ENCODE results near the gene SP140L.
A peak's percentile ranks its signal among the peaks of the same experiment; 100 is the strongest.

SP140L gene

DNA sequence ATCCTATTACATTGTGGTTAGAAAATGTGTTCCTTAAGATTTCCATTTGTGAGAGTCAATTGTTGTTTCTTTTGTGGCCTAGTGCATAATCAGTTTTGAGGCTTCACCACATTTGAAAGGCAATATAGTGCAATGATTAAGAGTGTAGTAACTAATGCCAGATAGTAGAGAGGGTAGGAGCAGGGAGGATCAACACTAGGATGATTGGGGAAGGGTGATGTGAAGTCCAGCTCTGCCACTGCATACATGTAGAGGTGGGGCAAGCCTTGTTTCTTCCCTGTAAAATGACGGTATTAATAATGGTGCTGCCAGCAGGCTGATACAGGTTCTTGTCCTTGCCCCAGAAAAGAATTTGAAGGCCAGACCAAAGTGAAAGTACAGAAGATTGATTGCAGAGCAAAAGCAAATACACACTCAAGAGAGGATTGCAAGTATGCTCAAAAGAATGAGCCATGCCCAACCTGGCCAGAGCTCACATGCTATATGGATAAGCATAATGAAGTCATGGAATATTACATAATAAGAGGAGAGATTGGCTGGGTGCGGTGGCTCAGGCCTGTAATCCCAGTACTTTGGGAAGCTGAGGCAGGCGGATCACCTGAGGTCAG lies 97.0 kb downstream of the SP140L start:
- no peak for TF ChIP-seq CTCF (IDR thresholded peaks at IDR 0.05)
- Histone ChIP-seq H3K27me3 (no peaks in the 10 kb centered on the region), H3K4me3 (ENCODE audit: low read depth in 1 of 2, low read length in 1 of 2) (no peak overlapping the region), H3K9me3 (no peaks in the 10 kb centered on the region), H3K4me1 (ENCODE audit: control insufficient read depth in 1 of 2, insufficient read depth in 1 of 2, low read depth in 1 of 2, low read length in 1 of 2) (peaks cover 62 to 77% of the 10 kb centered on the region in 2 experiments), H3K36me3 (peaks cover 19% of the 10 kb centered on the region), H3K27ac (peak overlapping the region; percentile 62)

GRCh38 chr2:230425377-230425776 lies 98.4 kb downstream of the SP140L start:
- H3K36me3 ChIP-seq, result peaks cover 19% of the 10 kb centered on the region
- peak overlapping the region; percentile 40 for H3K27ac ChIP-seq
- H3K9me3 ChIP-seq, result no peaks in the 10 kb centered on the region
- TF ChIP-seq CTCF (IDR thresholded peaks at IDR 0.05), result no peak
- peaks cover 47 to 69% of the 10 kb centered on the region in 2 experiments for H3K4me1 ChIP-seq (ENCODE audit: control insufficient read depth in 1 of 2, insufficient read depth in 1 of 2, low read depth in 1 of 2, low read length in 1 of 2)
- no peaks in the 10 kb centered on the region for H3K27me3 ChIP-seq
- peak overlapping the region in 1 of 2 experiments; percentile 5 for H3K4me3 ChIP-seq (ENCODE audit: low read depth in 1 of 2, low read length in 1 of 2)

DNA sequence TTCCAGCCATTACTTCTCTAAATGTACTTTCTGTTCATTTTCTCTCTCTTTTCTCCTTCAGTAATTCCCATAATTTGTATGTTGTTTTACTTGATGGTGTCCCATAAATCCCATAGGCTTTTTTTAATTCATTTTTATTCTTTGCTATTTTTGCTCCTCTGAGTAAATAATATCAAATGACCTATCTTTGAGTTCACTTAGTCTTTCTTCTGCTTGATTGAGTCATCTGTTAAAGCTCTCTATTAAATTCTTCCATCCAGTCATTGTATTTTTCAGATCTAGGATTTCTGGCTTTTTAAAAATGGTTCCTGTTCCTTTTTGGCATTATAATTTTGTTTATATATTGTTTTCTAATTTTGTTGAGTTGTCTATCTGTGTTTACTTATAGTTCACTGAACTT lies 102.5 kb downstream of the SP140L start:
- TF ChIP-seq CTCF (IDR thresholded peaks at IDR 0.05), result no peak
- H3K27ac ChIP-seq, result no peak overlapping the region
- H3K27me3 ChIP-seq, result no peaks in the 10 kb centered on the region
- peaks cover 27 to 46% of the 10 kb centered on the region in 2 experiments for H3K4me1 ChIP-seq (ENCODE audit: control insufficient read depth in 1 of 2, insufficient read depth in 1 of 2, low read depth in 1 of 2, low read length in 1 of 2)
- peaks cover 11% of the 10 kb centered on the region for H3K36me3 ChIP-seq
- H3K4me3 ChIP-seq (ENCODE audit: low read depth in 1 of 2, low read length in 1 of 2), result no peak overlapping the region
- H3K9me3 ChIP-seq, result no peaks in the 10 kb centered on the region

GRCh38 chr2:230430957-230431910 lies 104.2 kb downstream of the SP140L start:
- Histone ChIP-seq H3K27ac (peak overlapping the region; percentile 70), H3K4me3 (ENCODE audit: low read depth in 1 of 2, low read length in 1 of 2) (no peak overlapping the region), H3K4me1 (ENCODE audit: control insufficient read depth in 1 of 2, insufficient read depth in 1 of 2, low read depth in 1 of 2, low read length in 1 of 2) (peaks cover 23 to 45% of the 10 kb centered on the region in 2 experiments), H3K9me3 (no peaks in the 10 kb centered on the region), H3K27me3 (no peaks in the 10 kb centered on the region), H3K36me3 (peaks cover 11% of the 10 kb centered on the region)
- no peak for TF ChIP-seq CTCF (IDR thresholded peaks at IDR 0.05)

DNA sequence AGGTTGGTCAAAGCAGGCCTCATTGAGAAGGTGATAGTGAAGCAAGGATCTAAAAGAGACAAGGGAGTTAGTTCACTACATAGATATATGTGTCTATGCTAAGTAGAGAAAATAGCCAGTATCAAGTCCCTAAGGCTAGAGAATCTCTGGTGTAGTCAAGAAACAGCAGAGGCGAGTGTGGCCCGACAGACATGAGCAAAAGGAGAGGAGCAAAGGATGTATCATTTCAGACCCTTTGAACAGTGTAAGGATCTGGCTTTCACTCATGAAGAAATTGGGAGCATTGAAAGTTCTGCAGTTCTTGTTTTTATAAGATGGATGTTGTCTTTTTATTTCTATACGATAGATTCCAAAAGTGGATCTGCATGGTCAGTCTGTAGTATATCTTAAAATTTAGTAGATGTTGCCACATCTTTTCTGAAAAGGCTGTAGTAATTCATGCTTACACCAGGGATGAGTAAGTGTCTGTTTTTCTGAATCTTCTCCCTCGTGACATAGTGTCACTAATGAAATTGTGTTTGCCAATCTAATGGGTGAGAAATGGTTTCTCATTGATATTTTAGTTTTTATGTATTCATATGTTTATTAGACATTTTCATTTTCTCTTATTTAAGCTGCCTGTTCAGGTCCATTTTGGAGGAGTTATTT lies 107.8 kb downstream of the SP140L start:
- Histone ChIP-seq H3K36me3 (no peaks in the 10 kb centered on the region), H3K4me3 (ENCODE audit: low read depth in 1 of 2, low read length in 1 of 2) (no peak overlapping the region), H3K27me3 (no peaks in the 10 kb centered on the region), H3K9me3 (no peaks in the 10 kb centered on the region), H3K27ac (peak overlapping the region; percentile 52), H3K4me1 (ENCODE audit: control insufficient read depth in 1 of 2, insufficient read depth in 1 of 2, low read depth in 1 of 2, low read length in 1 of 2) (peaks cover 22 to 42% of the 10 kb centered on the region in 2 experiments)
- TF ChIP-seq CTCF (IDR thresholded peaks at IDR 0.05), result no peak
